HG03571 (cell line): ENCODE measurements around the gene BAIAP2.

ENCODE experiments used
- ATAC-seq: cut with Tn5 transposase; IDR thresholded peaks from one replicate; pipeline ENCODE4 v1.9.1; 2021; ENCODE audit not compliant: unreplicated experiment

BAIAP2 gene

DNA sequence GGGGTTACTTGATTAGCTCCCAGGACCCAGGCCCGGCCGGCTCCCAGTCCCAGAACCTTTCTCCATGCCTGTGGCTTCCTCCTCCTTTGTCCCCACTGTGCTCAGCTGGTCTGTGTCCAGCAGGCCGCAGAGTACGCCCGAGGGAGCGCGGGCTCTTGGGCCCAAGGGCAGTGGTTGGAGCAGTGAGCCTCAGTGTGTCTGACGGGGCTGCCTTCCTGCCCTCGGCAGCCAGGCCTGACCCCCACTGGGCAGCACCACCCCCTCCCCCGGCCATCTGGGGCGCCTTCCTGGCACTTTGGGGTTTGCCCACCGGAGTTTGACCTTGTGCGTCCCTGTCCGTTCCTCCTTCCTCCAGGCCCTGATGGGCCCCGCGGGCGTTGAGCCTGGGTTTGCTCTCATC, 67.9 kb downstream of the BAIAP2 start:
- no peak for ATAC-seq

DNA sequence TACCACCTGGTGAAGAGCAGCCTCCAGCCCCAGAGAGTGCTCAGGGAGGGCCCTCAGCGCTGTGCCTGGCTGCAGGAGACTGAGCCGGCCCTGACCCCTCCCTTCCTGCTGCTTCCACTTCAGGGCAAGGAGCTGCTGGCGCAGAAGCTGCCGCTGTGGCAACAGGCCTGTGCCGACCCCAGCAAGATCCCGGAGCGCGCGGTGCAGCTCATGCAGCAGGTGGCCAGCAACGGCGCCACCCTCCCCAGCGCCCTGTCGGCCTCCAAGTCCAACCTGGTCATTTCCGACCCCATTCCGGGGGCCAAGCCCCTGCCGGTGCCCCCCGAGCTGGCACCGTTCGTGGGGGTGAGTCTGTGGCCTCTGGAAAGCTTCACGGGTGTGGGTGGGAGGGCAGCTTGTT, 68.4 kb downstream of the BAIAP2 start:
- ATAC-seq, result no peak

DNA sequence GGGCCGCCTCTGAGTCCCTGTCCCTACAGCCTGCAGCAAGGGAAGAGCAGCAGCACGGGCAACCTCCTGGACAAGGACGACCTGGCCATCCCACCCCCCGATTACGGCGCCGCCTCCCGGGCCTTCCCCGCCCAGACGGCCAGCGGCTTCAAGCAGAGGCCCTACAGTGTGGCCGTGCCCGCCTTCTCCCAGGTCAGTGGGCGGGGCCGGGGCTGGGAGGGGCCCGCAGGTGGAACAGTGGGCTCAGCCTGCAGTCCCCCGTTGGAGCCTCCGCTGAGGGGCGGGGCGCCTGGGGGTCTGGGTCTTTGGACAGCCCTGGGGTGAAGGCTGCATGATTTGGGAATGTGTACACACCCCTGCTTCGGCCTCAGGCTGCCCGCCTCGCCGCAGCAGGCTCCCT, 71.8 kb downstream of the BAIAP2 start:
- ATAC-seq, result no peak

DNA sequence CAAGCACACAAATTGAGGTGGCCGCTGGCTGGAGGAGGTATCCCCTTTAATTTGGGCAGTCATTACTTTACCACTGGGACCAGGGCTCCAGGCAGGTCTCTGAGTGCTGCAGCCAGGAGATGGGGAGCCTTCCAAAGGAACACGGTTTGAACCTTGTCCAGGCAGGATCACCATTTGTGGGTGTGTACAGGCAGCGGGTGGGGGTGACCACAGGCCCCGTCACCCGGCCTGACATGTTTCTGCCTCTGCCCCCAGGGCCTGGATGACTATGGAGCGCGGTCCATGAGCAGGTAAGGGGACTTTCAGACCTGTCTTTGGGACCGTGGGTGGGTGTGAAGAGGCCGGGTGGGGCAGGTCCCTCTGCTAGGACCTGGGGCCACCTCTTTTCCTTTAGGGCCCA, 73.3 kb downstream of the BAIAP2 start:
- ATAC-seq, result no peak

DNA sequence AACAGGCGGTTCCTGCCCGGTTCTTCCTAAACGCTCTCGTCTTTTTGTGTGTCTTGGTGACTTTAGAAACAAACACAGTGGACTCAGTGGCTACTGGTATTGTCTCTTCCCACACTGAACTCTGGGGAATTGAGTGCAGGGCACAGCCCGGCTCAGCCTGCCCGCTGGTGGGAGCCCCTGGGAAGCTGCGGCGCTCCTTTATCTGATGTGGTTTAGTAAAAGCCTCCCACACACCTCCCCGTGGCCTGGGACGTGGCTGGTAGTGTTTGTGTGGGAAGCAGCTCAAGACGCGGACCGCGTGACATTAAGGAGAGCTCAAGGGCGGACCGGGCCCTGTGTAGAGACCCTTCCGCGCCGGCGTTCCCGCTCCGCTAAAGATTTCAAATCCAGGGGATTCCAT, 75.0 kb downstream of the BAIAP2 start:
- no peak for ATAC-seq

DNA sequence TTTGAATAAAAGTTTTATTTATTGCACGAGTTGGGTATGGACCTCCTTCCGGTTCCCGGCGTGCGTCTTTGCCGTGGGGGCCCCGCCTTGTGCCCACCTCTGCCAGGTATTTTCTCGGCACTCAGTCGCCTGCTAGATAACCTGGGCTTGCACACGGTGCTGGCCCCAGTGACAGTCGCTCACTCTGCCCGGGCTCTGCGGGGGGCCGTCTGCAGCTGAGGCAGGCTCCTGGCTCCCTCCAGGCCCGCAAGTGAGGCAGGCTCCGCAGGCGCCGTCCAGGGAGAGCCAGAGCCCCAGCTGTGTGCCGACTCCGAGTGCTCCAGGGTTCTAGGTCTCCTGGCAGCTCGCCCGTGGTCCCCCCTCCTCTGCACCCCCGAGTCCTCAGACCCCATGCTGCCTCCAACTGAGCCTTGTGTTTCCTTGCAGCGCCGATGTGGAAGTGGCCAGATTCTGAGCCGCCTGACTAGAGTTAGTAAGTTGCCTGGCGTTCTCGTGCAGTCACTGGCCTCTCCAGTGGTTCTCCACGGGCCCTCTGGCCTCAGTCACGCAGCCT, 75.6 kb downstream of the BAIAP2 start:
- no peak for ATAC-seq

DNA sequence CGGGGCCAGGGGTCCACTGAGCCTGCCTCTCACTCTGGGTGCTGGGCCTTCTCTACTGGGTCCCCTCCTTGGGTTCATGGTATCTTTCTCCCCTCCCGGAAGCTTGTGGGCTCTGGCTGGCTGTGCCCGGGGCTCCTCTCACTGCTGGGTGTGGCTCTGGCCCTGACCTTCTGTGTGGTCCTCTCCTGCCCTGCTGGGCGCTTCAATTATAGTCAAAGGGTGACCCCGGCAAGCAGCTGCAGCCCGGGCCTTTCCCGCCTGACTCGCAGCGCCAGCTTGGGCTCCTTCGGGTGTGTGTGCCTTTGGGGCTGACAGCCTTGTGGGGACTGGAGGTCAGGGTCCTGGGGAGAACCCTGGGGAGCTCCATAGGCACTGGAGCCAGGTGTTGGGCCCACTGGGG, 76.1 kb downstream of the BAIAP2 start:
- ATAC-seq, result no peak

DNA sequence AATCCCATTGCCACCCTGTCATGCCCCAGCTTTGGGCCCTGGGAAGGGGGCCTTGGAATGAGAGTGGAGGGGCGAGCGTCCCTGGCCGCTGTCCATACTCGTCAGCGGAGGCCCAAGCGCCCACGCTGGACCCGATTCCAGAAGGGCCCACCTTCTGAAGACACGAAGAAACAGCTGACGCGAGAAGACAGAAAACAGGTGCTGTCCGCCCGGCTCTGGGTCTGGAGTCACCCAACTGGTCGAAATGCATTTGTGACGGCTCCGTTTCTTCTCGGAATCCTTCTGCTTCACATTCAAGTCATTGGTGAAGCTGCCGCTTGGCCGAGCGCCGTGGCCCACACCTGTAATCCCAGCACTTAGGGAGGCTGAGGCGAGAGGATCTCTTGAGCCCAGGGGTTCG, 77.5 kb downstream of the BAIAP2 start:
- ATAC-seq, result no peak

DNA sequence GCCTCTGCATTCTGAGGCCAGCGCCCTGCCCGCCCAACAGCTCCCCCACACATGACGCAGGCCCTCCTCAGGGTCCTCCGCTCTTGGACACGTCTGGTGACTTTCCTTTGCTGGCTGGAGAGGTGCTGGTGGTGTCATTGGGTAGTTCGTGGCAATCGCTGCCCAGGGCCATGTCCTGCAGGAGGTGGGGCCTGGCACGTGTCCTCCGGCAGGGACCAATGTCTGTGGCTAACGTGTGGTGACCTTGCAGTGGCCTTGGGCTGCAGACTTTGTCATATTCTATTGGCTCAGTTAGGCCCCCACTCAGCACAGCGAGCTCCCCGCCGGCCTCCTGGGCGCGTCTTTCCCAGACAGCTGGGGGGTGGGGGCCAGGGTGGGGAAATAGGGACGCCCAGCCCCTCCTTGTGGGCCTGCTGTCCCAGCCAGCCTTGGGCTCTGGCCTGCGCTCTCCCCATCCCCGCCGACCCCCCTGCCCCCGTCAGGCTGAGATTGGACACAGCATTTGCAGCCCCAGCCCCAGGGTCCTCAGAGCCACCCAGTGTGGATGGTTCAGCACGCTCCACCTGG, 78.3 kb downstream of the BAIAP2 start:
- no peak for ATAC-seq

DNA sequence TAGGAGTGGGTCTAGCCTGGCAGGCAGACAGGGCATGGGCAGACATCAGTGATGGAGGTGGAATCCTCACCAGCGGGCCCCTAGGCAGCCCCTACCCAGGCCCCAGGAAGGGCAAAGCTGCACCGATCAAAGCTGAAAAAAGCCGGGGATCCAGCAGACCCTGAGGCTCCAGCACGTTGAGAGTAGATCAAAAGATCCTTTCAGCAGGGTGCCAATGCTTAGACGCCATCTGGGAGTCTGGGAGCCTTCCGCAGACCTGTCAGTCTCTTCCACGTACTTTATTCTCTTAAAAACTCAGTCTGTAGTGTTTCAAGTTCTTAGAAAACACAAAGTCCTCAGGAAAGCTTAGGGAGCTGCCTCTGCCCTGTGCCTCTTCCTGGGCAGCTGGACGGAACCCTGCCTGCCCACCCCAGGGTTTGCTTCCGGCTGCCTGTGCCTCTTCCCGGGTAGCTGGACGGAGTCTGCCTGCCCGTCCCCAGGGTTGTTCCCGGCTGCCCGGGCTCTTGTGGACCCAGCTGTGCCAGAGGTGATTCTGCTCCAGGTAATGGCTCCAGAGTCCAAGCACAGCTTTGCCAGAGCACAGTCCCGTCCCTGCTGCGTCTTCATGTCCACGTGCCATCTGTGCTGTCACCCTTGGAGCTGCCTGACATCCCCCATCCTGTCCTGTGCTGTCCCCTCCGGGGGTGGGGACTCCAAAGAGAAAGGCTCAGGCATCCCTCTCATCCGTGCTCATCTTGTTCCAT, 79.6 kb downstream of the BAIAP2 start:
- no peak for ATAC-seq

DNA sequence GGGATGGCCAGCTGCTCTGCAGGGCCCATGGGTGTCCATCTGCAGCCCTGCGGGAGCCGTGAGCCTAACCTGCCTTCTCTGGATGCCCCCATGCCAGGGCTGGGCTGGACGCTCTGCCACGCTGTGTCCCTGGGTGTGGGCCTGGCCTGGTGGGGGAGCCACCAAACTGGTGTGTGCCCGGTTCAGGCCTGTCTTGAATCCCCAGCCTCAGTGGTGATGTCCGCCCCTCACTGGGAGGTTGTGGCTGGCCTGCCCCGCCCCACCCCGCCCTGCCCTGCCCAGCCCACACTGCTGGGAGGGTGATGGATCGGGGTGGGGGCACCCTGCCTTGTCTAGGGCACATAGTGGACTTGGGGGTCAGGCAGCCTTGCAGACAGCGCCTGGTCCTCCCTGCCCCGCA, 80.3 kb downstream of the BAIAP2 start:
- ATAC-seq, result no peak

DNA sequence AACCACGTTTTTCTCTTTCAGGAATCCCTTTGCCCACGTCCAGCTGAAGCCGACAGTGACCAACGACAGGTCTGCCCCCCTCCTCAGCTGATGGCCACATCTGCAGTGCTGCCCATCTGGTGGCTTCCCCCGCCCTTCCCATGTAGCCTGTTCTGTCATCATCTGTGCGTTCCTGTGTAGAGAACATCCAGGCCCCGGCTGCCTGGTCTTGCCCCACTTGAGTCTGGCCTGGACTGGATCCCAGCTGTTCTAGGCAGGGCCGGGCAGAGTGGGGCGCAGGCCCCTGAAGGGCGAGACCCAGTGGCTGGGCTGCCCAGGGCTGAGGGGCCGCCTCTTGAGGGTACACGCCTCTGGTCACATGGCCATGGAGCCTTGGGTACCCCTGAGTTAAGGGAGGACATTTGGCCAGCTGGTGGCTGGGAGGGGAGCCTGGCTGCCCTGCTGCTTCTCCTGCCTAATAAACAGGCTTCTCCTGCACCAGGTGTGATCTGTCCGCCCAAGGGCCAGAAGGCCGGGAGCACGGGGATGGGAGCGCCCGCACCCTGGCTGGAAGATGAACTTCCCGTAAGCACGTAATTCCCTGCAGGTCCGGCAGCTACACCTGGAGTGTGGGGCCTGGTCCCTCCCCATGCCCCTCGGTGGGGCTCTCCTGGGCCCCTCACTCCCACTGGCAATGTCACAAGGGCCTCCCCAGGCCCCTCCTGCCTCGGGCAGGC, 81.0 kb downstream of the BAIAP2 start:
- no peak for ATAC-seq

DNA sequence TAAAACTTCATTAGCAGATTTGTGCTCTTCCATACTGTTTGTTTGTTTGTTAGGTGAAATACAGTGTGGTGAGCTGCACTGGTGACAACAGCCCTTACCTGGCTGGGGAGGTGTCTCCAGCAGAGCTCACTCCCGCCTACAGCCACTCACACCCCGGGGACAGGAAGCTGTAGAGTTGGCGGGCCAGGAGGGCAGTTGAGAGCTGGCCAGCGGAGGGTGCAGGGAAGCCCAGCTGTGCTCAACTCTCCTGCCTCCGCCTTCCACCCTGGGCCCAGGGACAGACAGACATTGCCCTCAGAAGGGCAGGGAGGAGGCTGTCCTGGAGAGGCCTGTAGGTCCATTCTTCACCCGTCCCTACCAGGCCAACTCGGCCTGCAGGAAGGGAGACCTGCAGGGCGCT, 81.8 kb downstream of the BAIAP2 start:
- no peak for ATAC-seq

DNA sequence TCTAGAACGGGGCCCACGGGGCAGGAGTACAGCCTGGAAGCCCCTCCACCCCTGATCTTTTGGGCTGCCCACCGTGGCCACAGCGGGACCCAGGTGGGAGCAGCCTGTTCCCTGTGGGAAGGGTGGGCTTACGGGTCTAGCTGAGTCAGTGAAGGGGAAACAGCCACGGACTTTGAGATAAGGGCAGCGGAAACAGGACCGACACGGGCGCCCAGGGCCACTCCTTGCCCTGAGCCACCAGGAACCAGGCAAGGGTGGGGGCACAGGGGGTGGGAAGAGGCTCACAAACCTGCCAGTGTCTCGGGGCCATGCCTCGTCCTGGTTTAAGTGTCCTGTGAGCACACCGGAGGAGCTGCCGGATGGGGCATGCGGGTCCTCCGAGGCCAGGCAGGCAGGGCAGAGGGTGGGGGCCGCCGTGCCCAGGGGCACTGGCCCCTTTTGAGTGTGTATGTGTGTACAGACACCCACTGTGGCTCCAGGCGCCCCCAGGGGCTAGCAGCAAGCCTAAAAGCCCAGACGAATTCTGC, 82.8 kb downstream of the BAIAP2 start:
- no peak for ATAC-seq

DNA sequence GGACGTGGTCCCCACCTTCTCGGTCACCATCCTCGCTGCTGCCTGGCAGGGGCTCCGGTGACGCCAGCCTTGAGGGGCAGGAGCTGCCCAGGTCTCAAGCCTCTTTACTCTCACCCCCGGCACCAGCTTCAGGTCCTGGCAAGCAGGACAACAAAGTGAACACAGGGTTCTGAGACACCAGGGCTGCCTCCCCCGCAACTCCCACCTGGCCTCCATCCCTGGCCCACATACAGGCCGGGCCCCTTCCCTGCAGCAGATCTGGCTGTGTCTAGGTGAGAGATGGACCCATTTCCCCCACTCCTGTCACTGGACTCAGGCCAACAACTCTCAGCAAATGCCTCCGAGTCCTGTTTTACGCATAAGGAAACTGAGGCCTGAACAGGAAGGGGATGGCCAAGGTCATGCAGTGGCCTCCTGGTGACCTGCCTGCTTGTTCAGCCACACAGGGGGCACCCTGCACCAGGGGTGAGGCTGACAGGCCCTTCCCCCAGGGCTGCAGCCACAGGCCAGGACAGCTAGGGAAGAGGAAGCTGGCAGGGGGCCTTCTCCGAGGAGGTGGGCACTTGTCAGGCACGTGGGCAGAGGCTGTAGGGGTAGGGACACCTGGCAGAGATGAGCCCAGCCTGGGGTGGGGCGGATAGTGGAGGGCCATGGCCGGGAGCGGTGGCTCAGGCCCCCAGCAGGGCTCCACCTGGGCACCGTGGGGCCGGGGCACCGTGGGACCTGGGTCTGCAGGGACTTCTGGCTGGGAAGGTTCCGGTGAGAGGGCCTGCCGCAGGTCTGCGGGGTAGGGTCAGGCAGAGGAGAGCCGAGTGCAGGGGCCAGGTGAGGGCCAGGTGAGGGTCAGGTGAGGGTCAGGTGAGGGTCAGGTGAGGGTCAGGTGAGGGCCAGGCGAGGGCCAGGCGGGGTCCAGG, 83.6 kb downstream of the BAIAP2 start:
- no peak for ATAC-seq

DNA sequence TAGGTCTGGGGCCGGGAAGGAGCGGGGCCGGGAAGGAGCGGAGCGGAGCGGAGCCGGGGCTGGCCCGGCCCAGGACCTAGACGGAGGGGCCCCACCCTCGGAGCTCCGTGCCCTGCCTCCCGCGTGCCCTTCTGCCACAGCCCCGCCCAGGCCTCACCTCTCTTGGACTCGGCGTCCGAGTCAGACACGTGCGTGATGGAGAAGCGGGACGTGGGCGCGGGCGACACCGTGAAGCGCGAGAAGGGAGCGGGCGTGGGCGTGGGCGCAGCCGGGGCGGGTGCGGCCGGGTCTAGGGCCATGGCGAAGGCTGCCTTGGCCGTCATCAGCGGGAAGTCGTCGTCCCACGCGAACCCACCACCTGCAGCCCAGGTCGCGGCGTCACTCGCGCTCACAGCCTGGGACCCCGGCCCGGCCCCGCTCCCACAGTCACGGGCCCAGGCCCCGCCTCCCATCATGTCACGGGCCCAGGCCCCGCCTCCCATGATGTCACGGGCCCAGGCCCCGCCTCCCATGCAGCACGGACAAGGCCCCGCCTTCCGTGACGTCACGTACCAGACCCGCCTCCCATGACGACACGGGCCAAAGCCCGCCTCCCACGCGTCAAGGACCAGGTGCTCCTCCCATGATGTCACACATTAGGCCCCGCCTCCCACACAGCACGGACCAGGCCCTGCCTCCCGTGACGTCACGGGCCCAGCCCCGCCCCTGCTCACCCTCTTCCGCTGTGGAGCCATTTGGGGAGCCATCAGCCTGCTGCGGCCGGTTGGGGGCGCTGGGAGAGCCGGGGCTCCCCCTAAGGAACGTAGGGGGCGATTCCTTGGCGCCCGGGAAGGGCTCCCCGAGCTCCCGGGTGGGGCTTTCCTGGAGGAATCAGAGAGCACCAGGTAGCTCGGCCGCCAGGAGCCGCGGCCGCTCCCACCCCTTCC, 84.5 kb downstream of the BAIAP2 start:
- ATAC-seq, result no peak

DNA sequence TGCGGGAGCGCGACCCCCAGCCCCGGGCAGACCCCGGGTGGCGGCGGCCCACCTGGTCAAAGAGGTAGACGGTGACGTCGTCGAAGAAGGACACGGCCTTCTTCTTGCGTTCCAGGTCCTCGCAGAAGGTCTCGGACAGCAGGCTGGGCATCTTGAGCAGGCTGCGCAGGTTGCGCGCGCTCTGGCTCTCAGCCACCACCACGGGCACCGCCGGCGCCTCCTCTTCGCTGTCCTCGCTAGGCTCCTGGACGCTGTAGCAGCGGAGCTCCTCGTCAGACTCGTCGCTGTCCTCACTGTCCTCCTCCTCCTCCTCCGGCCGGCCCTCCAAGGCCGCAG, 85.2 kb downstream of the BAIAP2 start:
- ATAC-seq, result no peak

DNA sequence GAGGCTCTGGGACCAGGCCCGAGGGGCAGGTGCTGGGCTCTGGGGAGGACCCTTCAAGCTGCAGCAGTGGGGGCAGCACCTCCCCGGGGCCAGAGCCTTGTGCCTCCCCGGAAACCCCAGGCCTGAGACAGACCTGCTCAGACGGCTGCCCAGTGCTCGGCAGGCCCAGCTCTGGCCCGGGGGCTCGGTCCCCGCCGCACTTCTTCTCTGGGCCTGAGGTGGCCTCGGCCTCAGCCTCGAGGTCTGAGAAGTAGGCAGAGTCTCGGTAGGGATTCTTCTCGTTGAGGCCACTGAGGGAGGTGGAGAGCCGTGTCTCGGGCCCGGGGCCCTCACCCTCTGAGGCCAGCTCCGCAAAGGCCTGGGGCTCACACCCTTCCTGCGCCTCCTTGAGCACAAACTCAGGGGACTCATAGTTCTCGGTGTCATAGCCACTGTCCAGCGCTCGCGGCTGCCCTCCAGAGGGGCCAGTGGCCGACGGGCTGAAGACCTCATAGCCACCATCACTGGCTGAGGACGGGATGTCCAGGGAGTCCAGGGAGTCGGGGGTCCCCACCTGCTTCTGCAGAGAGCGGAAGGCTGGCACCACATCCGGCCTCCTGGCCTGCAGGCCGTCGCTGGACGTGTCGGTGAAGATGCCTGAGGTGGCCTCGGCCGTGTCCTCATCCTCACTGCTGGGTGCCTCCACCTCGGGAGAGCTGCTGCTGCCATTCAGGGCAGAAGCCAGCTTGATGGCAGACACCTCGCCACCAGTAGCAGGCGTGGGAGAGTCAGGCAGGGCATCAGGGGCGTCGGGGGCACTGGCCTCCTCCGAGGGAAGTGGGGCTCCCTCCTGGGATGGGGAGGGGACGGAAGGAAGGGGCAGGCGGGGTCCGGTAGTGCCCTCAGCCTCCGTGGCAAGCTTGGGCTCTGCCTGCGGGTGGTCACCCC, 86.0 kb downstream of the BAIAP2 start:
- ATAC-seq, result no peak
